Lower leg skin (tissue), 3 donors: ENCODE results near the gene LYG1.

ENCODE experiments used
- POLR2A ChIP-seq, 2 donors: fragments of 450-650 bp; IDR thresholded peaks; one replicate each; pipeline ENCODE4 v1.6.1; 2016 to 2017; ENCODE audit warnings: antibody characterized with exemption in 2 of 2, mild to moderate bottlenecking in 1 of 2, moderate library complexity in 1 of 2
- TF ChIP-seq, protein P1 (sequence below), 3 donors: fragments of 450-650 bp; IDR thresholded peaks; one replicate each; pipeline ENCODE4 v1.5.1; 2016; ENCODE audit warnings: antibody characterized with exemption in 3 of 3, mild to moderate bottlenecking in 3 of 3, moderate library complexity in 2 of 3

DNA sequence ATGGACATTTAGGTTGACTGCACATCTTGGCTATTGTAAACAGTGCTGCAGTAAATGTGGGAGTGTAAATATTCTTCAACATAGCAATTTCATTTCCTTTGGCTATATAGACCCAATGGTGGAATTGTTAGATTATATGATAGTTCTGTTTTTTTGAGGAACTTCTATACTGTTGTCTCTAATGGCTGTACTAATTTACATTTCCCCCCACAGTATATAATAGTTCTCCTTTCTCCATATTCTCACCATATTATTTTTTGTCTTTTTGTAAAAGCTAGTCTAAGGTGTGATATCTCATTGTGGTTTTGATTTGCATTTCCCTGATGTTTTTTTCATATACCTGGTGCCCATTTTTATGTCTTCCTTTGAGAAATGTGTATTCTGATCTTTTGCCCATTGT is 49.2 kb upstream of the LYG1 start:
- TF ChIP-seq, protein P1, sequence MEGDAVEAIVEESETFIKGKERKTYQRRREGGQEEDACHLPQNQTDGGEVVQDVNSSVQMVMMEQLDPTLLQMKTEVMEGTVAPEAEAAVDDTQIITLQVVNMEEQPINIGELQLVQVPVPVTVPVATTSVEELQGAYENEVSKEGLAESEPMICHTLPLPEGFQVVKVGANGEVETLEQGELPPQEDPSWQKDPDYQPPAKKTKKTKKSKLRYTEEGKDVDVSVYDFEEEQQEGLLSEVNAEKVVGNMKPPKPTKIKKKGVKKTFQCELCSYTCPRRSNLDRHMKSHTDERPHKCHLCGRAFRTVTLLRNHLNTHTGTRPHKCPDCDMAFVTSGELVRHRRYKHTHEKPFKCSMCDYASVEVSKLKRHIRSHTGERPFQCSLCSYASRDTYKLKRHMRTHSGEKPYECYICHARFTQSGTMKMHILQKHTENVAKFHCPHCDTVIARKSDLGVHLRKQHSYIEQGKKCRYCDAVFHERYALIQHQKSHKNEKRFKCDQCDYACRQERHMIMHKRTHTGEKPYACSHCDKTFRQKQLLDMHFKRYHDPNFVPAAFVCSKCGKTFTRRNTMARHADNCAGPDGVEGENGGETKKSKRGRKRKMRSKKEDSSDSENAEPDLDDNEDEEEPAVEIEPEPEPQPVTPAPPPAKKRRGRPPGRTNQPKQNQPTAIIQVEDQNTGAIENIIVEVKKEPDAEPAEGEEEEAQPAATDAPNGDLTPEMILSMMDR (IDR thresholded peaks at IDR 0.05): no peak
- no peak for TF ChIP-seq POLR2A (IDR thresholded peaks at IDR 0.05)
